OCI-M2 (cell line): ENCODE results near the gene PIK3C2A.
"Not testable (repeated sequence)": the region's sequence is repeated elsewhere in the genome, so short reads cannot be mapped to it uniquely, and the experiment has no call there.

Experiments used
- DNase-seq: peaks from one replicate; lab custom pipeline; 2025; ENCODE audit not compliant: unreplicated experiment; lab: John Stamatoyannopoulos, UW

The PIK3C2A gene

GRCh38 chr11:17207317-17208256 lies at the start of gene PIK3C2A:
TSS of gene PIK3C2A (minus strand) at chr11:17207986. CDS start at chr11:17169741, 38,245 bp downstream.
- DNase-seq: peak; percentile 51

- DNase-seq: no peak
These were observed 49.4 kb upstream of the PIK3C2A start for GRCh38 chr11:17257196-17257595.

GRCh38 chr11:17256512-17256911 lies 48.7 kb upstream of the PIK3C2A start:
- DNase-seq: no peak

- DNase-seq: no peak
These were observed 44.9 kb upstream of the PIK3C2A start for GRCh38 chr11:17252704-17253103.

- DNase-seq: no peak
These were observed 43.0 kb upstream of the PIK3C2A start for GRCh38 chr11:17250561-17251350.

- no peak for DNase-seq
These were observed 36.3 kb upstream of the PIK3C2A start for GRCh38 chr11:17244046-17244445.

- DNase-seq: not testable (repeated sequence)
These were observed 35.2 kb upstream of the PIK3C2A start for GRCh38 chr11:17242954-17243353.

- no peak for DNase-seq
These were observed 33.0 kb upstream of the PIK3C2A start for GRCh38 chr11:17240780-17241179.

GRCh38 chr11:17239927-17240326 lies 32.1 kb upstream of the PIK3C2A start:
- not testable (repeated sequence) for DNase-seq

GRCh38 chr11:17238377-17238776 lies 30.6 kb upstream of the PIK3C2A start:
- DNase-seq: no peak

GRCh38 chr11:17233101-17233500 lies 25.3 kb upstream of the PIK3C2A start:
- no peak for DNase-seq

GRCh38 chr11:17230867-17231851 lies 23.4 kb upstream of the PIK3C2A start:
- DNase-seq: no peak

- no peak for DNase-seq
These were observed 21.8 kb upstream of the PIK3C2A start for GRCh38 chr11:17229481-17230152.

GRCh38 chr11:17228186-17228925 lies 20.6 kb upstream of the PIK3C2A start:
- DNase-seq: not testable (repeated sequence)

GRCh38 chr11:17224727-17225126 lies 16.9 kb upstream of the PIK3C2A start:
- no peak for DNase-seq

- DNase-seq: no peak
These were observed 14.2 kb upstream of the PIK3C2A start for GRCh38 chr11:17221968-17222367.

- DNase-seq: no peak
These were observed 11.2 kb upstream of the PIK3C2A start for GRCh38 chr11:17219016-17219415.

GRCh38 chr11:17218403-17218802 lies 10.6 kb upstream of the PIK3C2A start:
- DNase-seq: no peak

- DNase-seq: no peak
These were observed 9.6 kb upstream of the PIK3C2A start for GRCh38 chr11:17217401-17217800.
